WI38 (cell line): ENCODE measurements around the gene TOR2A.
"Not testable (repeated sequence)": the region's sequence is repeated elsewhere in the genome, so short reads cannot be mapped to it uniquely, and the experiment has no call there.

ENCODE experiments used
- H3K4me3 ChIP-seq: 2 replicates; pipeline ENCODE4 v1.5.1; 2011; ENCODE audit warnings: low read depth, mild to moderate bottlenecking, control low read depth, low read length
- TF ChIP-seq, protein P1 (sequence below): IDR thresholded peaks from 2 replicates; pipeline ENCODE4 v1.5.1; 2012; ENCODE audit warnings: low read depth, mild to moderate bottlenecking, control low read depth, low read length

The TOR2A gene

DNA sequence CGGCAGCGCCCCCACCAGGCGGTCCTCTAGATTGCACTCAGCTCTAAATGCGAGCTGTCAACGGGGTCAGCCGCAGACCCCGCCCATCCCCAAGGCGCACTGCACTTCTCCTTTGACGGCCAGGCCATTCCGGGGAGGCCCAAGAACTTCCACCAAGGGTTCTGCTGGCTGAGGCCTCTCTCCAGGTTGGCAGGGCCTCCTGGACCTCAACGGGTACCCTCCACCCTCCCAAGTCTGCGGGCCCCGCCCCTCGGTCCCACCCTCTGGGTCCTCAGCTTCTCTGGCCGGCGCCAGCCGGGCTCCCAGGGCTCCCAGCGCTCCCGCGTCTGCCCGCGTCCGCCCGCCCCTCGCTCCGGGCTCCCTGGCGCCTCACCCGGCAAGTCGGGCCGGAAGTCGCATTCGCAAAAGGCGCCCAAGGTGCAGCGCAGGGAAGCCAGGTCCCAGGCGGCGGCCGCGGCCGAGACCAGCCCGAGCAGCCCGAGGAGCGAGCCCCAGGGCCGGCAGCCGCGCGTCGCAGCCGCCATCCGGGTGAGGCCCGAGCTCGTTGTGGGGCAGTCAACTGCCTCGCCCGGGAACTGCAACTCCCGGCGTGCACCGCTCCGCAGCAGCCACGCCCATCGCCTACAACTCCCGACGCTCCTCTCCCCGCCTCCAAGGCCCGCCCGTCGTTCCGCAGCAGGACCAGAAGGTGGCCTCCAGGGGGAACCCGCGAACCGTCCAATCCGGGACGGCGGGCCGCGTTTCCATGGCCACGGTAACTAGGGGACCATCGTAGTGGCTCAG lies at the start of gene TOR2A:
TOR2A (minus strand) TSS at position 548 of the 783 bp plus-strand sequence; CDS start at position 524, 24 bp downstream.
- peak within 1 kb of the TSS; percentile 63 for H3K4me3 ChIP-seq
- TF ChIP-seq, protein P1, sequence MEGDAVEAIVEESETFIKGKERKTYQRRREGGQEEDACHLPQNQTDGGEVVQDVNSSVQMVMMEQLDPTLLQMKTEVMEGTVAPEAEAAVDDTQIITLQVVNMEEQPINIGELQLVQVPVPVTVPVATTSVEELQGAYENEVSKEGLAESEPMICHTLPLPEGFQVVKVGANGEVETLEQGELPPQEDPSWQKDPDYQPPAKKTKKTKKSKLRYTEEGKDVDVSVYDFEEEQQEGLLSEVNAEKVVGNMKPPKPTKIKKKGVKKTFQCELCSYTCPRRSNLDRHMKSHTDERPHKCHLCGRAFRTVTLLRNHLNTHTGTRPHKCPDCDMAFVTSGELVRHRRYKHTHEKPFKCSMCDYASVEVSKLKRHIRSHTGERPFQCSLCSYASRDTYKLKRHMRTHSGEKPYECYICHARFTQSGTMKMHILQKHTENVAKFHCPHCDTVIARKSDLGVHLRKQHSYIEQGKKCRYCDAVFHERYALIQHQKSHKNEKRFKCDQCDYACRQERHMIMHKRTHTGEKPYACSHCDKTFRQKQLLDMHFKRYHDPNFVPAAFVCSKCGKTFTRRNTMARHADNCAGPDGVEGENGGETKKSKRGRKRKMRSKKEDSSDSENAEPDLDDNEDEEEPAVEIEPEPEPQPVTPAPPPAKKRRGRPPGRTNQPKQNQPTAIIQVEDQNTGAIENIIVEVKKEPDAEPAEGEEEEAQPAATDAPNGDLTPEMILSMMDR, result peak; percentile 91

DNA sequence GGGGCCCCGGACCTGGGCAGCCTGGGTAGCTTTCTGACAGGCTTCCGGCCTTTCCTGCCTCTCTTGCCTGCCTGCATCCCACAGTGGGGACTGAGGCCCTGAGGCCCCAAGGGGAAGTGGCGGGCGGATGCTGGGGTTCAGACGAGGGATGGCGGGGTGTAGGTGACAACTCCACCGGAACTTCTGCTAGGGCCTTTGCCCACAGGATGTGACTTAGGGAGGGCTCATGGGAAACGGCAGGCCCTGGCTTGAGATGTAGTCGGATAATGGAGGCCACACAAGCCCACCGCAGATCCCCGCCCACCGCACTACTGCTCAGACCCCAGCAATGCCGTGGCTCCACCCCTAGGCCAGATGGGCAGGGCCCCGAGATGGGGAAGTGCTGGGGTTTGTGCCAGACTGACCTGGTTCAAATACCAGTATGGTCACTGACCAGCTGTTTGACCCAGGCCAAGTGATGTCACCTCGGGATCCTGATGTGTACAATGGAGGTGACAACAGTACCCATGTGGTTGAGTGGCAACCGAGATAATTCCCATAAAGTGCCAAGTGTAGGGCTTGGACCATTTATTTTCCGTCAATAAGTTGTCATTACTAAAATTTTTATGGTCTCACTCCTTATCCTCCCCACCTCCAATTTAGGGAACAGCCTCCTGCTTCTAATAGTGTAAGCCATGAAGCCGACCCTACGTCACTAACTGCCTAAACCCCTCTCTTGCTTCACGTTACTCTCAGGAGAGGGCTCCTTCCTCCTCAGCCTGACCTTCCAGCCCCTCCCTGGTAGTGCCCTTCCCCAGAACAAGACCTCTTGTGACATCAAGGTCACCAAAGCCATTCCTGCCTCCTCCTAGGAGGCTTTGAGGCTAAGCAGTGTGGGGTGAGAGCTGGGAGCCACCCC lies 48.3 kb upstream of the TOR2A start:
- H3K4me3 ChIP-seq, result no peak overlapping the region

DNA sequence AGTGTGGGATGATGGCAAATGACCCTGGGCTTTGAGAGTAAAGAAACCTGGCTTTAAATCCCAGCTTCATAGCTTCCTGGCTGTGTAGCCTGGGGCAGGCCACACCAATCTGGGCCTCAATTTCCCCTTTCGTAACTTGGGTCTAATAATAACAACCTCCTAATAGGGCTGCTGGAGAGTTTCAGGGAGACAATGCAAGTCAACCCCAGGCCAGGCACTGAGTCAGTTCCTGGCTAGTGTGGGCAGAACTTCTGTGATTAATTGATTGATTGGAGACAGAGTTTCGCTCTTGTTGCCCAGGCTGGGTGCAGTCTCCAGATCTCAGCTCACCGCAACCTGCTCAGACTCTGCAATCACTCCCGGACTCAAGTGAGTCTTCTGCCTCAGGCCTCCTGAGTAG lies 46.7 kb upstream of the TOR2A start:
- TF ChIP-seq, protein P1, result no peak
- H3K4me3 ChIP-seq, result no peak overlapping the region

More for the DNA sequence above, 48.3 kb upstream of the TOR2A start:
- TF ChIP-seq, protein P1, result no peak

DNA sequence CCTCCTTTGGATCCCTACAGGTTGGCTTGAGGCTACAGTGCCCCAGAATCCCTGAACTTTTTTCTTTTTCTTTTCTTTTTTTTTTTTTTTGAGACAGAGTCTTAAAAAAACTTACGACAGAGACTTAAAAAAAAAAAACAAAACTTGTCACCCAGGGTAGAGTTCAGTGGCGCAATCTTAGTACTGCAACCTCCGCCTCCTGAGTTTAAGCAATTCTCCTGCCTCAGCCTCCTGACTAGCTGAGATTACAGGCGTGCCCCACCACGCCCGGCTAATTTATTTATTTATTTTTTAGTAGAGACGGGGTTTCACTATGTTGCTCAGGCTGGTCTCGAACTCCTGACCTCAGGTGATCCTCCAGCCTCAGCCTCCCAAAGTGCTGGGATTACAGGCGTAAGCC lies 45.8 kb upstream of the TOR2A start:
- H3K4me3 ChIP-seq, result not testable (repeated sequence)

DNA sequence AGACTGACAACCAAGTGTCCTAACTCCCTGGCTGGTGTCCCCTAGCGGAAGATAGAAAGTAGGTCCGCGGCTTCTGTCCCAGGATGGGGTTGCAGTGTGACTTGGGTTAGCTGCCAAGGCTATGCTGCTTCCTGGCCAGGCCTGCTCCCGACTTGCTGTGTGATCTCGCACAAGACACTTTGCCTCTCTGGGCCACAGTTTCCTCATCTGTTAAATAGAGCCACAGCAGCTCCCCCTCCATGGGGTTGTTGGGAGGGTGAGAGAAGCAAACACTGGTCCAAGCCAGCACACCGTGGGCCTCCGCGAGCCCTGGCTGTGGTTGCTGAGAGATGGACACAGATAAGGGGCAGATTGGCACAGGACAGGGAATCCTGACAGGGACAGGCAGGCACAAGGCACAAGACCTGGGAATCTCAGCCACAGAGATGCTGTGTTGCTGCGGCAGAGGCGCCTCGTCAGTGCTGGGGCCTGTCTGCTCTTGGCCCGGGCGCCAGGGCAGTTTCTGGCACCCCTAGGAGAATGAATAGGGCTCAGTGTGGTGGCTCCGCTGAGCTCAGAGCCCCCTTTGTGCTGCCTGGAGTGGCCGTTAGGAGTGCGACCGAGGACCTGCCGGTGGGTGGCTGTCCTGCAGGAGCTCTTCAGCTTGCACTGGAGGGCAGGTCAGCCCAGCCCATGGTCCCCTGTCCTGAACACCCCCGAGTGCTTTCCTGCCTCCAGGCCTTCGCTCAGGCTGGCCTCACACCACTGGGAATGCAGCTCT lies 45.2 kb upstream of the TOR2A start:
- TF ChIP-seq, protein P1, result no peak
- H3K4me3 ChIP-seq, result no peak overlapping the region

DNA sequence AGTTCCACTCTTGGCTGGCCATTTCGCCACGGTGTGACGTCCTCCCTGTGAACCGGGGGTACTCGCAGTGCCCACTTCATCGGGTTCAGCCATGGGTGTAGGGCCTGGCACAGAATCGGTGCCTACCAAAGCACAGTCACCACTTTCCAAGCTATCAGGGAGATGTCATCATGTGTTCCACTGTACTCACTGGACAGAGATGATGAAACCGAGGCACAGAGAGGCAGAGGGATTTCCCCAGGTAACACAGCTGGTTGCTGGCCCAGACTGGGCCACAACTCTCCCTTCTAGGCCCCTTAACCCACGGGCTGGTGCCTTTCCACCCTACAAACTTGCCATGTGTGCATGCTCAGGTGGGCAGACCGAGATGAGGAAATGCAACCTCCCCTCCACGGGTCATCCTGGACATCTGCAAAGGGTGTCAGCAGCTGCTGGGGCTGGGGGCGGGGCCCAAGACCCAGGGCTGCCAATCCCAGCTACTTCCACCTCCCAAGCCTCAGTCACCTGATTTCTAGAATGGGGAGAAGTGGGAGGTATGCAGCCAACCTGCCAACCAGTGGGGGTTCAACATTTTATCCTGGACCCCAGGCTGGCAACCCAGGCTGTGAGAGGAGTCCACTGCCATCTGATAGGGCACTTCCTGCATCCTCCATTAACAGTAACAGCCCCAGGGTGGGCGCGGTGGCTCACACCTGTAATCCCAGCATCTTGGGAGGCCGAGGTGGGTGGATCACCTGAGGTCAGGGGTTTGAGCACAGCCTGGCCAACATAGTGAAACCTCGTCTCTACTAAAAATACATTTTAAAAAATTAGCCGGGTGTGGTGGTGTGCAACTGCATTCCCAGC lies 44.3 kb upstream of the TOR2A start:
- TF ChIP-seq, protein P1, result no peak
- H3K4me3 ChIP-seq, result no peak overlapping the region
